GM13976 (cell line): ENCODE results near the gene SLC35A1.

Experiments
- DNase-seq: peaks from one replicate; pipeline ENCODE4 v3.0.0; 2012; ENCODE audit warnings: low spot score
- CTCF ChIP-seq: IDR thresholded peaks from 2 replicates; pipeline ENCODE4 v1.5.1; 2012; ENCODE audit warnings: borderline replicate concordance, mild to moderate bottlenecking; ENCODE audit not compliant: insufficient read depth; ENCODE audit errors: extremely low read depth, missing control alignments, control extremely low read depth
- in situ Hi-C: fragments of 300-500 bp; cut with MboI; formaldehyde crosslinking; loops from one replicate; pipeline ENCODE4 v1.12.0; 2022; ENCODE audit warnings: low sequenced_read_pairs, mixed read lengths, inconsistent platforms; ENCODE audit not compliant: unreplicated experiment

SLC35A1 gene

GRCh38 chr6:87555506-87555905 is 82.7 kb downstream of the SLC35A1 start:
- in situ Hi-C loops = no loop called here
- TF ChIP-seq CTCF = no peak
- DNase-seq = no peak

DNA sequence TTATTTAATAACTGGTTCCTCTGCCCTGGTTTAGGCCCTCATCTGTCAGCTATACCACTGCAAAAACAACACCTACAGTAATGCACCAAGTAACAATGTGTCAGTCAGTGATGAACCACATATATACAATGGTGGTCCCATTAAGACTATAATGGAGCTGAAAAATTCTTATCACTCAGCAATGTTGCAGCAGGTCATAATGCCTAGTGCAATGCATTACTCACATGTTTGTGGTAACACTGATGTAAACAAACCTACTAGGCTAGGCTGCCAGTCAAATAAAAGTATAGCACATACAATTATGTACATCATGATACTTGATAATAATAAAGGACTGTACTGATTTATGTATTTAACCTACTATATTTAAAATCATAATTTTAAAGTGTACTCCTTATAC is 85.7 kb downstream of the SLC35A1 start:
- no peak for TF ChIP-seq CTCF
- in situ Hi-C loops = no loop called here
- DNase-seq = no peak

- no peak for DNase-seq
- TF ChIP-seq CTCF = no peak
- in situ Hi-C loops = no loop called here
These were observed 88.2 kb downstream of the SLC35A1 start for GRCh38 chr6:87561017-87561416.
